Stimulated activated CD8-positive, alpha-beta memory T cell treated with anti-CD3 and anti-CD28 coated beads, Interleukin-4, amount 100 ng/mL, for 24 hours (primary cell): Measurements from ENCODE around the gene ANKRD65.
"Not testable (repeated sequence)": the region's sequence is repeated elsewhere in the genome, so short reads cannot be mapped to it uniquely, and the experiment has no call there.

Experiments
- DNase-seq: peaks from one replicate; pipeline ENCODE4 v3.0.0-alpha.2; 2020; ENCODE audit warnings: low read depth

Gene ANKRD65

DNA sequence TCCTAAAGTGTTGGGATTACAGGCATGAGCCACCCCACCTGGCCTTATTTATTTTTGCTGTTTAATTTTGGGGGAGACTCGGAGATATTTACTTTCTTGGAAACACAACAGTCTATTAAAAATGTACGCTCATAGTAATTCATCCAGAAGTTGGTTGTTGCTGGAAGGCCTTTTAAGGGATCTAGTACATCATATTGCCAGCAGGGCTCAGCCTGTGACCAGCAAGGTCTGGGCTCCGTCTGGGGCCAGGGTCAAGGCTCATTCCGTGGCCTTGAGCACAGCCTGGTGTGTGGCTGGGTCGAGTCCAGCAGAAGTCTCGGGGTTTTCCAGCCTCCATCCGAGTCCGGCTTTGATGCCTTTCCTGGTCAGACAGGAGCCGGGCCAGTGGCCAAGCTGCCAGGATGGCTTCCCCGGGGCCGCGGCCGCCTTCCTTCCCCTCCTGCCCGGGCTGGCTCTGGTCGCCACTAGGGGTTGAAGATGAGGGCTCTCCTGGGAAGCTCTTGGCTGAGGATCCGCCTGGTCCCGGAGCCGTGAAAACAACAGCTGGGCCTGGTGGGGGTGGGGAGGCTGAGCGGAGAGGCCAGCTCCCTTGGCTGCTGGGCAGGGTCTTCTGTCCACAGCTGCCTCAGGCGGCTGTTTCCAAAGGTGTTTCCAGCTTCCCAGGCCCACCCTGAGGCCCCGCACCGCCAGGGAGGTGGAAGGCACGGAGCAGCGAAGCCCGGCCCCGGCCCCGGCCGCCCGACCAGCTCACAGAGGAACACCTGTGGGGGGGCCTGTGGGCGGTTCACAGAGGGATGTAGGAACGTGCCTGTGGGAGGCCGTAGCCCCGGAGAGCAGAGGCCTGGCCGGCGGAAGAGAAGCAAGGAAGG, 9.3 kb upstream of the ANKRD65 start:
- DNase-seq: no peak

DNA sequence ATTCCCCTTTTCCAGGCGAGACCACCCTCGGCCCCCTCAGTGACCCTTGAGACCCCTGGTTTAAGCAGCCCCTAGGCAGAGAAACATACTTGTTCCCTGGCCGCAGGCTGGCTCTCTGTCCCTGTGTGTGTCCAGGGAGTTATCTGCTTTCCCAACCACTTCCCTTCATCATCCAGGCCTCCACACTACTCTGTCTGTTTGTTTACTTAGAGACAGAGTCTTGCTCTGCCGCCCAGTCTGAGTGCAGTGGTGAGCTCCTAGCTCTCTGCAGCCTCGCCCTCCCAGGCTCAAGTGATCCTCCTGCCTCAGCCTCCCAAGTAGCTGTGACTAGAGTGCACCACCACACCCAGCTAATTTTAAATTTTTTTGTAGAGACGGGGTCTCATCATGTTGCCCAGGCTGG, 8.6 kb upstream of the ANKRD65 start:
- no peak for DNase-seq

DNA sequence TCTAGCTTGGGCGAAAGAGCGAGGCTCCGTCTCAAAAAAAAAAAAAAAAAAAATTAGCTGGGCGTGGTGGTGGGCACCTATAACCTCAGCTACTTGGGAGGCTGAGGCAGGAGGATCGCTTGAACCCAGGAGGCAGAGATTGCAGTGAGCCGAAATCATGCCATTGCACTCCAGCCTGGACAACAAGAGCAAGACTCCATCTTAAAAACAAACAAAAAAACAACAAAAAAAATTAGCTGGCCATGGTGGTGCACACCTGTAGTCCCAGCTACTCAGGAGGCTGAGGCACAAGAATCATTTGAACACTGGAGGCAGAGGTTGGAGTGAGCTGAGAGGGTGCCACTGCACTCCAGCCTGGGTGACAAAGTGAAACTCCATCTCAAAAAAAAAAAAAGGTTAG, 7.9 kb upstream of the ANKRD65 start:
- DNase-seq: not testable (repeated sequence)

DNA sequence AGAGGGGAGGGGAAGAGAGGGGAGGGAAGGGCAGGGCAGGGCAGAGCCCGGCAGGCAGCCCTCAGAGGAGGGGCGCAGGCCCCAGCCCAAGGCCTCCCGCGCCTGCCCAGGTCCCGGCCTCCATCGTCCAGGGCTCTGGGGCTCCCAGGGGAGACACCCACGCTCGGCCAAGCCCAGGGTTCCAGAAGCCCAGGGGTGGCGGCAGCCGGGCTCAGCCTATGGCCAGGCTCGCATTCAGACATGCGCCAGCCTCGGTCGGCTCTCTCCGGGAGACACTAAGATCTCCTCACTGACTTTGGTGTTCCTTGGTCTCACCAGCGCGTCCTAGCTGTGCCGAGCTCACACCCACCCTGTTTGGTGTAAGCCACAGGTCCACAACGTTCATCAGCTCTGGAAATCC, 7.1 kb upstream of the ANKRD65 start:
- no peak for DNase-seq

DNA sequence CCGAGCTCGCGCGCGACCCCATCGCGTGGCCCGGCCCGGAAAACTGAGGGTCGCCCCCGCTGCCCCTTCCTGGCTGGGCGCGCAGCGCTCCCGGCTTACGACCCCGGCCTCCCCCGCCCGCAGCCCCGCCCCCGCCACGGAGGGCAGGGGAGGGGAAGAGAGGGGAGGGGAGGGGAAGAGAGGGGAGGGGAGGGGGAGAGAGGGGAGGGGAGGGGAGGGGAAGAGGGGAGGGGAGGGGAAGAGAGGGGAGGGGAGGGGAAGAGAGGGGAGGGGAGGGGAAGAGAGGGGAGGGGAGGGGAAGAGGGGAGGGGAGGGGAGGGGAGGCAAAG, 6.7 kb upstream of the ANKRD65 start:
- no peak for DNase-seq

DNA sequence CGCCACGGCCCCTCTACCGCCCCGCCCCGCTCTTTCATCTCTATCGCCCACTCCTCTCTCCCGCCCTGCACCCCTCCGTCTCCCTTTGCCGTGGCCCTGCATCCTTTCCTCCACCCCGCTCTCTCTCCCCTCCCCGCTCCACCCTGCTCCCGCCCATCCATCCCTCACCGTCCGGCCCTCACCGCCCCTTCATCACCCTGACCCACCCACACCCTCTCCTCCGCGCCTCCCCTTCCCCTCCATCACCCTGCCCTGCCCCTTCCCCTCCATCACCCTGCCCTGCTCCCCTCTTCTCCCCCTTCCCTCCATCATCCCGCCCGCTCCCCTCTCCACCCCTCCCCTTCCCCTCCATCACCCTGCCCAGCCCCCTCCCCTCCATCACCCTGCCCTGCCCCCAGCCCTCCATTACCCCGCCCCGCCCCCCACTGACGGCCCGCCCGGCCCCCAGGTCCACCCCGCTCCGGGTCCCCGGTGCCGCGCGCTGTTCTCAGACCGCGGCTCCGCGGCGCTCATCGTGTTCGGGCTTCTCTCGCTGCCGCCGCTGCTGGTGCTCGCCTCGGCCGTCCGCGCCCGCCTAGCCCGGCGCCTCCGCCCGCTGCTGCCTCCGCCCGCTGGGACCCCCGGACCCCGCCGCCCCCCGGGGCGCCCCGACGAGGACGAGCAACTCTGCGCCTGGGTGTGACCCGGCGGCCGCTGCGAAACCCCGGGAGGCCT, 6.2 kb upstream of the ANKRD65 start:
- no peak for DNase-seq

DNA sequence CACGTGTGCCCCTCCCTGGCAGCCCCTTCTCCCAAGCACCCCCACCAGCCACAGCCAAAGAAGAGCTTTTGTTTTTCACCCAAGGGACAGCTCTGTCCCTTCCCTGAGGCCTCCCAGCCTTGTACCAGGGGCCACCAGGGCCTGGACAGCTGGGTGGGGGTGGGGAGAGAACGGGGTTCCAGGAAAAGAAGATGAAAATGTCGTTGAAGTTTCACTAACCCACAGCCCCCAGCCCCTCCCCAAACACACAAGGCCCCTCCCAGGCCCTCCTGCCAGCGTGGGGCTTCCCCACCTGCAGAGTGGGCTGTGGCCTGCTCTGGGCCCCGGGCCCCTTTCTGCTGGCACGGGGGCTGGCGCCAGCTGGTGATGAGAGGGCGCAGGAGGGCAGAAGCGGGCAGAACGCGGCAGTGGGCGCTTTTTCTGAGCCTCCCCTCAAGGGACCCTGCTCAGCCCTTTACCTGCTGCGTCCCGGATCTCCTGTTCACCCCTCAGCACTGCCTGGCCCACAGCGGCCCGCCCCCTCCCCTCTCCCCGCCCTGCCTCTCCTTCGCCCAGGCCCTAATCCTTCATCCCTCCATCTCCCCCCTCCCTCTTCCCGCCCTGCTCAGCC, 5.5 kb upstream of the ANKRD65 start:
- DNase-seq: no peak

DNA sequence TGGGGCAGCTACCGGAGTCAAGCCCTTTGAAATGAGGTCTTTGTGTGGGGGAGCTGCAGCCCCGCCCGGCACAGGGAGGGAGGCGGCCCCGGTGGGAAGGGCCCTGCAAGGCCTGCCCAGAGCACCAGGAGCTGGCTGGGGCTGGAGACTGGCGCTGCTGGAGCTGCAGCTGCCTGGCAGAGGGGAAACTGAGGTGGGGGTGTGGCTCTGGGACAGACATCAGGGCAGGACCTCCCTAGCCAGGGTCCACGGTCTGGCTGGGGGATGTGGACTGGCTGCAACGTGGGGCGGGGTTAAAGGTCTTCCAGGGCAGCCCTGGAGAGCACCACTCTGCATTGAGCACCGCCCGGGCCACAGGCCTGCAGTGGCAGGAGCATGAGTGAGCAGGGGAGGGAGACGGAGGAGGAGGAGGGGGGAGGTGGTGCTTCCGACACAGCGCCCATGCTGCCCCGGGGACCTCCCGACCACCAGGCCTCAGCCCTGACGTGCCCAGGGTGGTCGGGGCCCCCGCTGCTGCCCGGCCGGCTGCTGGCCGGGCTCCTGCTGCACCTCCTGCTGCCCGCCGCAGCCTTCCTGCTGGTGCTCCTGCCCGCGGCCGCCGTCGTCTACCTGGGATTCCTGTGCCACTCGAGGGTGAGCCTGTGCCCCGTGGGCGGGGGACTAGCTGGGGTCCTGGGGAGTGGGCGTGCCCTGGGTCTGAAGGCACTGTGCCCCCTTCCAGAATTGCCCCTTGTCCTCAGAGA, 4.8 kb upstream of the ANKRD65 start:
- DNase-seq: no peak

DNA sequence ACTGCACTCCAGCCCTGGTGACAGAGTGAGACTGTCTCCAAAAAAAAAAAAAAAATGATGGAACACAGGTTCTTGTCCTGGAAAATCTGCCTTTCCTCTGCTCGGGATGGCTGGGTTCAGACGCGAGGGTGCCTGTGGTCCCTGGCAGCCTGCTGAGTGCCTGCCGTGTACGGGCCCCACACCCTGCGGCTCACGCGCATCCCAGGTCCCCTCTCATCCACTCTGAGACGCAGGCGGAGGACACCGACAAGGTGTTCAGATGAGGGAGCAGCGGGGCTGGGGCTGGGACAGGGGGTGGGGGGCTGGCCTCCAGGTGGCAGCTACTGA, 4.3 kb upstream of the ANKRD65 start:
- DNase-seq: no peak

DNA sequence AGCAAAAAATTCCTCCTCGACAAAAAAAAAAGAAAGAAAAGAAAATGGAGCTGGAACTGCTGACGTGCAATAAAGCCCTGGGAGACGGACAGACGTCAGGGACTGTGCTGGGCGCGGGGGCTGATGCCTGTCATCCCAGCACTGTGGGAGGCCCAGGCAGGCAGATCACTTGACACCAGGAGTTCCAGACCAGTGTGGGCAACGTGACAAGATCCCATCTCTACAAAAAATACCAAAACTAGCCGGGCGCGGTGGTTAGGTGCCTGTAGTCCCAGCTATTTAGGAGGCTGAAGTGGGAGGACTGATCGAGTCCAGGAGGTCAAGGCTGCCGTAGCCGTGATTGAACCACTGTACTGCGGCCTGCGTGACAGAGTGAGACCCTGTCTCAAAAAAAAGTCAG, 3.6 kb upstream of the ANKRD65 start:
- DNase-seq: no peak

DNA sequence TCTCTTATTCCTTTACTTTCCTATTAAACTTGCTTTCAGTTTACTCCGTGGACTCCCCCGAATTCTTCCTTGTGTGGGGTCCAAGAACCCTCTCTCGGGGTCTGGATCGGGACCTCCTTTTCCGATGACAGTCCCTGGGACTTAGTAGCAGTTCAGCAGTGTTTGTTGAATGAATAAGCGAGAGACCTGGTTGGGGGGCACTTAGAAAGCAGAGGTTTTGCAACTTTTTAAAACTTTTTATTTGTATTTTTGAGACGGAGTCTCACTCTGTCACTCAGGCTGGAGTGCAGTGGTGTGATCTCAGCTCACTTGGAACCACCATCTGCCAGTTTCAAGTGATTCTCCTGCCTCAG, 2.1 kb upstream of the ANKRD65 start:
- DNase-seq: no peak

DNA sequence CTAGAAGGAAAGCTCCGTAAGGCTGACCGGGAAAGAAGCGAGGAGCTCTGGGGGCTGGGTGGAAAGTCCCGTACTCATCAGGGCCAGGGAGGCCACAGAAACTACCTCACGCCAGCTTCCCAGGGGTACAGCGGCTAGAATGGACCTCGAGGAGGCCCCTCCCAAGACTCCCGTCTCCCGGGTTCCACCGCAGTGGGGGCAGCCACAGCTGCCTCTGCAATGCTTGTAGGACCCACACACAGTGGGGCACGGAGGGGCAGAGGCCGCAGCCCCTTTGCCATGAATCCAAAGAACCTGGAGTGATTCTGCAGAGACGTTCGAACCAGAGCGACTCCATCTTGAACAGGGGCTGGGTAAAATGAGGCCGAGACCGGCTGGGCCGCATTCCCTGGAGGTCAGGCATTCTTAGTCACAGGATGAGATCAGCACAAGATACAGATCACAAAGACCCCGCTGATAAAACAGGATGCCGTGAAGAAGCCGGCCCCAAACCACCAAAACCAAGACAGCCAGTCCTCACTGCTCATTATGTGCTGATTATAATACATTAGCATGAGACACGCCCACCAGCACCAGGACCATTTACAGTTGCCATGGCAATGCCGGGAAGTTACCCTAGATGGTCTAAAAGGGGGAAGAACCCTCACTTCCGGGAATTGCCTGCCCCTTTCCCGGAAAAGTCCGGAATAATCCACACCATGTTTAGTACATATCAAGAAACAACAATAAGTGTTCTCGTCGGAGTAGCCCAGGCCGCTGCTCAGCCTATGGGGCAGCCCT, 1.6 kb upstream of the ANKRD65 start:
- no peak for DNase-seq

DNA sequence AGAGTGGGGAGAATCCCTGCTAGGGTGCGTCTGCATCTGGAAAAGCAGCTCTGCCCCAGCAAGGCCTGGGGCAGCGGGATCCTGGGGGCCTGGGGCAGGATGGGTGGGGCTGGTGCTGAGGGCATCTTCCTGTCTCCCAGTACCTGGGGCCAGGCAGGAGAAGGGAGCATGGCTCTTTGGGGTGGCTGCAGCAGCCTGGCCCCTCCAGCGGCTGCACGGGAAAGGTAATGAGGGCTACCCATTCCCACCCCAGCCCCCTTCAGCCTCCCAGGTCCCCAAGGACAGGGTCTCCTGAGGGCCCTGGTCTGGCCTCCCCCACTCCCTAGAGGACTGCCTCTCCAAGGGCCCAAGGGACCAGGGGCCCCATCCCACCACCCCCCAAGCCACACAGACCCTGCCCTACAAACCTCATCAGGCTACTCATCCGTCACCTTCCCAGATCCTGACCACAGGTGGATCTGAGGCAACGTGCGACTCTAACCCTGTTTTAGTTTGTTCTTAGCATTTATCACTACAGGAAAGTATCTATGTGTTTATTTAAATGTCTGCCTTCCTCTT, 910 bp upstream of the ANKRD65 start:
- DNase-seq: no peak

DNA sequence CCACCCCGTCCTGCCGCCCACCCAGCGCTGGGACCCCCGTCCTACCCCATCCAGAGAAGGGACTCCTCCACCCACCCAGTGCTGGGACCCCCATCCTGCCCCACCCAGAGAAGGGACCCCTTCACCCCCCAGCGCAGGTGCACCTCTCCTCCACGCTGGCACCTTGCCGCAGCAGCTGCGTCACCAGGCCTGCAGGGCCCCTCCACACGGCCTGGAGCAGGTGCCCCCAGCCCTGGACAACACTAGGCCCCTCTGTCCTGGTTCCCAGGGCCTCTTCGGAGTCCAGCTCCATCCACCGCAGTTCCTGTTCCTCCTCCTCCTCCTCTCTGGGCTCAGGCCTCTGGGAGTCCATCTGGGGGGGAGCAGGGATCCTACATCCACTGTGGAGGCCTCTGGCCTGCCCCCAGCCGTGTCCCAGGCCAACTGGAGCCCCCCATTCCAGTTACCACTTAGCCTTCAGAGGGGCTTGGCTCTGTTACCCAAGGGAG, 378 bp downstream of the ANKRD65 start:
- no peak for DNase-seq

DNA sequence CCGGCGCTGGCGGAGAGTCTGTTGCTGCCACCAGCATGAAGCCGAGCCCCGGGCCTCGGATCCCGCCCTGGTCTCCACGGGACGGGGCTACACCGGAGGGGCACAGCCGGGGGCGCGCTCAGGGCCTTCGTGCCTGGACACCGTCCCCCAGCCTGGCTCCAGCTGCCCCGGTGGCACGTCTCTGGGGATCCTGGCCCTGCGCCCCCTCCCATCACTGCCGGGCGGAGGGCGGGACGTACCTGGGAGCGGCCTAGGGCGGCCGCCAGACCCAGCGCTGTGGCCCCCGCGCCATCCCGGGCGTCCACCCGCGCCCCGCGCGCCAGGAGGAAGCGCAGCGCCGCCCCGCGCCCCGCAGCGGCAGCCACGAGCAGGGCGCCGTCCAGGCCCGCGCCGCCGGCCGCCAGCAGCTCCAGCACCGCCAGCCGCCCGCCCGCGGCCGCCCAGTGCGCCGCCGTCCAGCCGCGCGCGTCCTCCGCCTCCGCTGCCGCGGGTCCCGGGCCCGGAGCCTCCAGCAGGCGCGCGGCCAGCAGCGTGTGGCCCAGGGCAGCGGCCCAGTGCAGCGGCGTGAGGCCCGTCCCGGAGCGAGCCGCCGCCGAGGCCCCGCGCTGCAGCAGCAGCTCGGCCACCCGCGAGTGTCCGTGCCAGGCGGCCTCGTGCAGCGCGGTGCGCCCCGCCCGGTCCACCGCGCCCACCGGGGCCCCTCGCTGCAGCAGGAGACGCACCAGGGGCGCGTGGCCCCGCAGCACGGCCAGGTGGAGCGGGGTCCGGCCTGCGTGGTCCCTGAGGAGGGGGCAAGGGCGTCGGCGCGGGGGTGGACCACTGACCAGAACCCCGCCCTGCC, 1.0 kb downstream of the ANKRD65 start:
- no peak for DNase-seq

DNA sequence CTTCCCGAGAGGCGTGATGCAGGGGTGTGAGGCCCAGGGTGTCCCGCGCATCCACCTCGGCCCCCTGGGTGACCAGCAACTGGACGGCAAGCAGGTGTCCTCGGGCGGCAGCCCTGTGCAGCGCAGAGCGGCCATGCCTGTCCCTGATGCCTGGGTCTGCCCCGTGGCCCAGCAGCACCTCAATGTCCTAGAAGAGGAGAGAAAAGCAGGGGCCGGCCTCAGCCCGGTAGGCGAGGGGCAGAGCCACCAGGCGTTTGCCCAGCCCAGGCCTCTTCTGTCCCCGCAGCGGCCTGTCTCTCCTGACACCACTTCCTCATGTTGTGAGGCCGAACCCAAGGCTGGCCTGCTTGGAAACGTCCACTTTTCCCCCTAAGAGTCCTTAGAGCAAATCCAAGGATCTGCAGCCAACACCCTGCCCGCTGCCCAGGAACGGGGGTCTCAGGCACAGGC, 1.7 kb downstream of the ANKRD65 start:
- DNase-seq: no peak

DNA sequence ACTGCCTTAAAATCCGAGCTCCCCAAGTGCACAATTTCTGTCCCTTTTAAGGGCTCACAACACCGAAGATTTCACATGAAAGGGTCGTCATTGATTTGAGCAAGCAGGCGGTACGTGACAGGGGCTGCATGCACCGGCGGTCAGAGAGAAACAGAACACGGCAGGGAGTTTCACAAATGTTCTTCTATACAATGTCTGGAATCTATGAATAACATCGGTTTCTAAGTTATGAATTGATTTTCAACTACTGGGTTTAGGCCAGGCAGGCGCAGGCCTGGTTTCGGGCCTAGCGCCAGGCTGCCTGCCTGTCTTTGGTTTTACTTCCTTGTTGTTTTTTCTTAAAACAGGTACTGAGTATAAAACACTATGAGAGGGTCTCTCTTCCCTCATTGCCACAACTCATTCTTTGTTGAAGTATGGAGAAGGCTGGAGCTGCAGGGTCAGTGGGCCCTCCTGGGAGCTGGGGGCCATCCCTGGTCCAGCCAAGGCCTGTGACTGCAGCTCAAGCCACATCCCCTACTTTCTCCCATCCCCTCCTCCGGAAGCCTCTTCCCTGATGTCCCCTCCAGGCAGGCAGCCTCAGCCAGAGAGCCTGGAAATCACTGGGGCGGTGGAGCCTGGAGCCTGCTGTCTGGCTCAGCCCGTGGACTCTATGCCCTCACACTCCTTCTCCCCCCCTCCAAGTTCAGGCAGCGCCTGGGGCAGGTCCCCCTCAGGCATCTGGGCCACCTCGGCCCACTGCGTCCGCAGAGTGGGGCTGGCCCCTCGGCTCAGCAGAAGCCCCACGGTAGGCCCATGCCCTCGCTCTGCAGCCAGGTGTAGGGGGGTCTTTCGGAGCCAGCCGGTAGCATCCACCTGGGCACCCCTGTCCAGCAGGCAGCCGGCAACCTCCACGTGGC, 2.4 kb downstream of the ANKRD65 start:
- DNase-seq: no peak

DNA sequence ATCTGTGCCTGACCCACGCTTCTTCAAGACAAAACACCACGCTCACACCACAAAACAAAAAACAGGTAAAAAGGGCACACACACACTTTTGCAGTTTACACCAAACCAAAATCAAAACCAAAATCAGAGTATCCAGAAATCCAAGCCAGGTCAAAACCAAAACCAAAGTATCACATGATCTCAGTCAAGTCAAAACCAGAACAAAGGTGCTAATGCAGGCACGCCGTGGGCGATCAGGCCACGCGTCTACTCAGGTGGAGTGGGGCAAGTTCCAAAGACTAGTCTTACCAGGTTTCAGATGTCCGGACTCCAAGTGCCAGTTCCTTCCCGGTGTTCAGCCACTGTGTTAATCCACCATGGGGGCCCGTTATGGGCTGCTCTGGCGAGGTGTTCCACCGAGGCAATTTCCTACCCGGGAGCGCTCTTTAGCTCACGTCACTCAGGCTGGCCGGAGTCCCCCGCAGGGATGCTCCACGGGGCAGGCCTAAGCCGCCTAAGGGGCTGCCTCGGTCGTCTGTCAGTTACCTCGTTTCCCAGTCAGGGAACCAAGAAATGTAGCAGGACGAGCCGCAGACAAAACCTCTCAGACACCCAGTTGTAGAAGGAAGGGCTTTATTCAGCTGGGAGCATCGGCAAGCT, 3.1 kb downstream of the ANKRD65 start:
- not testable (repeated sequence) for DNase-seq

DNA sequence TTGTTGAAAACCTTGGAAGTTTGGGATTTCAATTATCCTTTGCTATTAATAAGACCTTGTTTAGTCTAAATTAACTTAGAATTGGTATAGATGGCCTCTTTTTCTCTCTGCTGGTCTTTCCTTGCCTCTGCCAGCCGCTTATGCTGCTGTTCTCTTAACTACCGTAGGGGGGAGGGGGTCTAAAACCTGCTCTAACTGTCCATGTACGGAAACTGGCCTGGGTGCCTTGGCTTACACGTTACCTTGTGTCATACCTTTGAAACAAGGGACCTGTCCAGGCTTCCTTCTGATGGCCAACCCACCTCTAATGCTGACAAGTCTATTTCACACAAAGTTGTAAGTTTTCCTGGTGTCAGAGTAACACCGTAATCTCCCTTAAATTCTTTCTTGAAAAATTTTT, 3.7 kb downstream of the ANKRD65 start:
- DNase-seq: not testable (repeated sequence)
